Stomach (tissue), 9 donors: ENCODE data around the gene TEX29. TPM values are rescaled to one million over a fixed set of nuclear protein-coding genes. Genes with fewer than 3 reads are reported as not detected.

Source experiments
- DNase-seq, 2 donors: peaks; one replicate each; pipeline versions ENCODE4 v3.0.0 to v3.0.0-alpha.2; 2013 to 2019
- H3K27ac ChIP-seq, 5 donors: fragments of 200-600 bp in 4 of 5; sonication (generic) in 4 of 5; one replicate each; pipeline ENCODE4 v1.5.1; 2013 to 2019; ENCODE audit warnings: mild to moderate bottlenecking in 1 of 5, moderate library complexity in 1 of 5
- H3K27me3 ChIP-seq, 3 donors: fragments of 200-600 bp; sonication (generic); one replicate each; pipeline ENCODE4 v1.5.1; 2017 to 2019; ENCODE audit warnings: mixed run types in 1 of 3
- H3K36me3 ChIP-seq, 4 donors: fragments of 200-600 bp; sonication (generic); 1 replicate in 3 of 4; 2 replicates in 1 of 4; pipeline ENCODE4 v1.5.1; 2016 to 2019
- H3K4me1 ChIP-seq, 4 donors: fragments of 200-600 bp; sonication (generic); one replicate each; pipeline ENCODE4 v1.5.1; 2016 to 2019
- H3K4me3 ChIP-seq, 4 donors: fragments of 200-600 bp; sonication (generic) in 3 of 4; one replicate each; pipeline ENCODE4 v1.5.1; 2016 to 2019; ENCODE audit warnings: mild to moderate bottlenecking in 1 of 4
- H3K9me3 ChIP-seq, 4 donors: fragments of 200-600 bp; sonication (generic); one replicate each; pipeline ENCODE4 v1.5.1; 2016 to 2019
- EP300 ChIP-seq: sonication (generic); formaldehyde crosslinking; IDR thresholded peaks from one replicate; pipeline ENCODE4 v1.6.1; 2017; ENCODE audit warnings: antibody characterized with exemption
- POLR2A ChIP-seq, 4 donors: fragments of 450-650 bp; IDR thresholded peaks; one replicate each; pipeline ENCODE4 v1.6.1; 2016; ENCODE audit warnings: antibody characterized with exemption in 4 of 4, control low read depth in 2 of 4, mild to moderate bottlenecking in 1 of 4, moderate library complexity in 1 of 4
- POLR2AphosphoS5 ChIP-seq, 3 donors: sonication (generic); formaldehyde crosslinking; IDR thresholded peaks; one replicate each; pipeline ENCODE4 v1.6.1; 2016; ENCODE audit warnings: antibody characterized with exemption in 3 of 3
- WGBS, 5 donors: extraction: QIAGEN DNeasy Blood & Tissue Kit in 3 of 5; methylation state at CpG; one replicate each; pipeline versions ENCODE4 v1.1.5 to v1.1.7; 2013 to 2018; 5-methylcytosine and 5-hydroxymethylcytosine counted together
- intact Hi-C: fragments of 100-400 bp; cut with DNase I; formaldehyde crosslinking; loops from one replicate; pipeline ENCODE4 v1.15.1; 2023; ENCODE audit warnings: low total_unique reads
- polyA plus RNA-seq, 3 donors: library from polyadenylated mRNA; stranded (reverse); fragments of 200-250 nt; gene quantifications; one replicate each; pipeline ENCODE4 v1.2.3, GENCODE V29; 2013
- total RNA-seq, 5 donors: library from RNA; depleted of rRNA; stranded (reverse); fragments of >200 nt; gene quantifications; one replicate each; pipeline versions ENCODE4 v1.1.0 to v1.2.3, GENCODE V29; 2014 to 2016
- TF ChIP-seq, protein P1 (sequence below), 7 experiments: fragments of 450-650 bp in 4 of 7; fragments of 200-600 bp in 3 of 7; sonication (generic) in 3 of 7; IDR thresholded peaks; one replicate each; pipeline ENCODE4 v1.5.1; 2016 to 2019; ENCODE audit warnings: antibody characterized with exemption in 7 of 7, control low read depth in 2 of 7, mild to moderate bottlenecking in 1 of 7
- donor health status: healthy with polysubstance abuse.
- donor health status: Bipolar disorder and iron deficiency.
- donor health status: healthy.

Gene TEX29
- total and polyA plus RNA-seq, 8 donors = 0.87 to 2.2 TPM; not detected in 6

DNA sequence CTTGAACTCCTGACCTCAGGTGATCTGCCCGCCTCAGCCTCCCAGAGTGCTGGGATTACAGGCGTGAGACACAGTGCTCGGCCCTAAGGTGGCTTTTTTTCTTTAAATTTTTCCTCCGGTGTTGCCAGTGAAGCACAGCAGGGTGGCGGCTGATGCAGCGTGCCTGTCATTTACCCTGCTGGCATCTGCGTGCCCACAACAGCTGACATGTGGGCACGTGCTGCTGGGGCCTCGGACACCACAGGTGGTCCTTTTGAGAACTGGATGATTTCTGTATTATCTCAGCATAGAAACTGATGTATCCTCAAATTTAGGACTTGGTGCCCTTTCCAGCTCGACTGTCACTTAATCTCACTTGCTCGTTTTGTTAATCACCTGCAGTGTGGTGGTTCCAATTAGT is 31.2 kb upstream of the TEX29 start:
- Histone ChIP-seq H3K36me3 (peaks cover 63 to 99% (median 98%) of the 10 kb centered on the region in 4 donors), H3K4me3 (no peak overlapping the region), H3K9me3 (no peaks in the 10 kb centered on the region), H3K4me1 (peaks cover 0 to 4% (median 0%) of the 10 kb centered on the region in 4 donors), H3K27ac (no peak overlapping the region), H3K27me3 (no peaks in the 10 kb centered on the region)
- no peak for DNase-seq
- 90 to 96% (median 91%) methylated on average over 10 to 11 of the region's 11 CpGs for WGBS, 5 donors
- intact Hi-C loops = no loop called here
- TF ChIP-seq POLR2A (IDR thresholded peaks at IDR 0.05) (no peak), EP300 (no peak), POLR2AphosphoS5 (IDR thresholded peaks at IDR 0.05) (no peak)
- TF ChIP-seq, protein P1, sequence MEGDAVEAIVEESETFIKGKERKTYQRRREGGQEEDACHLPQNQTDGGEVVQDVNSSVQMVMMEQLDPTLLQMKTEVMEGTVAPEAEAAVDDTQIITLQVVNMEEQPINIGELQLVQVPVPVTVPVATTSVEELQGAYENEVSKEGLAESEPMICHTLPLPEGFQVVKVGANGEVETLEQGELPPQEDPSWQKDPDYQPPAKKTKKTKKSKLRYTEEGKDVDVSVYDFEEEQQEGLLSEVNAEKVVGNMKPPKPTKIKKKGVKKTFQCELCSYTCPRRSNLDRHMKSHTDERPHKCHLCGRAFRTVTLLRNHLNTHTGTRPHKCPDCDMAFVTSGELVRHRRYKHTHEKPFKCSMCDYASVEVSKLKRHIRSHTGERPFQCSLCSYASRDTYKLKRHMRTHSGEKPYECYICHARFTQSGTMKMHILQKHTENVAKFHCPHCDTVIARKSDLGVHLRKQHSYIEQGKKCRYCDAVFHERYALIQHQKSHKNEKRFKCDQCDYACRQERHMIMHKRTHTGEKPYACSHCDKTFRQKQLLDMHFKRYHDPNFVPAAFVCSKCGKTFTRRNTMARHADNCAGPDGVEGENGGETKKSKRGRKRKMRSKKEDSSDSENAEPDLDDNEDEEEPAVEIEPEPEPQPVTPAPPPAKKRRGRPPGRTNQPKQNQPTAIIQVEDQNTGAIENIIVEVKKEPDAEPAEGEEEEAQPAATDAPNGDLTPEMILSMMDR (IDR thresholded peaks at IDR 0.05) = no peak

DNA sequence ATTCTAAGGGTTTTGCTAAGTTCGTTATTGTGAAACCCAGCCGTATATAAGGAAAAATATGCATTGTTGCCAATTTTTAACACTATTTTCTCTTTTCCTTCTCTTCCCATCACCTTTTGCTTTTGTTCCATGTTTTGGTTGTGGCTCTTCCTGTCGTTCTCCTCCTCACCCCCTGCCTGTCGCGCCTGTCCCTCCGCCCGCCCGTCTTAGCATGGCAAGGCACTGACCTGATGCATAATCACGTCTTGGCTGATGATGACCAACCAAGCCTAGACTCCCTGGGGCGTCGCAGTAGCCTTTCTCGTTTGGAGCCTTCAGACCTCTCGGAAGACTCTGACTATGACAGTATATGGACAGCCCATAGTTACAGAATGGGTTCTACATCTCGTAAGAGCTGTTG is 28.5 kb upstream of the TEX29 start:
- TF ChIP-seq POLR2AphosphoS5 (IDR thresholded peaks at IDR 0.05) = no peak
- TF ChIP-seq, protein P1 (IDR thresholded peaks at IDR 0.05) = no peak
- no peak for TF ChIP-seq EP300
- TF ChIP-seq POLR2A (IDR thresholded peaks at IDR 0.05) = no peak
- no peak for DNase-seq
- intact Hi-C loops = no loop called here
- Histone ChIP-seq H3K36me3 (peaks cover 37 to 98% (median 93%) of the 10 kb centered on the region in 4 donors), H3K27me3 (no peaks in the 10 kb centered on the region), H3K4me1 (no peaks in the 10 kb centered on the region), H3K27ac (no peak overlapping the region), H3K9me3 (no peaks in the 10 kb centered on the region), H3K4me3 (no peak overlapping the region)
- 92 to 97% (median 95%) methylated on average over 14 of the region's 14 CpGs for WGBS, 5 donors

DNA sequence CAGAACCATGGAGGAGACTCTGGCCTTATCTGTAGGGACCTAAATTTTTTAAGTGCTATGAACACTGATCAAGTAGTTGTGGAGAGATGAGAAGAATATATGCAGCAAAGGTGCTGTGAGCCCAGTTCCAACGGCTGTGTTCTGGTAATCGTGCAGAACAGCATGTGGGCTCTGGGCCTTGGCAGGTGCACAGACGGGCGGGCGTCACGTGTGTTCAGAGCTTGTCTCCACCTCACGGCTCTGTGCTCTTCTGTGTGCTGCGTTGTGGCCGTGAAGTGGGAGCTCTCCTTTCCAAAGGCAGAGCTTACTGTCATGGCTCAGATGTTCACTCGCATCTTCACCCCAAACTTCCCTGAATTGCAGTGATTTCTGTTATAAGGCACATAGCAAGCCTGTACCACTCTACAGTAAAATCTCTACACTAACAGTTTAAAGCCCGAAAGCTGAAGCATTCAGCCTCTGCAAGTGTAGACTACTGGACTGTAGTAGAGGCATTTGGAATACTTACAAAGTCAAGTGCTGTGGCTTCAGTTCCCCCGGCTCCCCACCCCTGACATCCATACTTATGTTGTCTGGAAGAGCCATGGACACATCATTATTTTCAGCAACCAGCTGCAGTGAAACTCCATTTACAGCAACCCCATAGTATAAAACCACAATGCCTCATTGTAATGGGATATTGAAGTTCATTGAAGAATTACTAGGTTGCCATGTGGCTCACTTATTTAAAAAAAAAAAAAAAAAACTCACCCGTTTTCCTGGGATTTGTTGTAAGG is 27.5 kb upstream of the TEX29 start:
- 91 to 97% (median 96%) methylated on average over 12 to 13 of the region's 13 CpGs for WGBS, 5 donors
- H3K36me3 ChIP-seq = peaks cover 27 to 98% (median 89%) of the 10 kb centered on the region in 4 donors
- H3K4me3 ChIP-seq = no peak overlapping the region
- H3K27me3 ChIP-seq = no peaks in the 10 kb centered on the region
- H3K4me1 ChIP-seq = no peaks in the 10 kb centered on the region
- DNase-seq = no peak
- no peaks in the 10 kb centered on the region for H3K9me3 ChIP-seq
- TF ChIP-seq EP300 = no peak
- TF ChIP-seq, protein P1 (IDR thresholded peaks at IDR 0.05) = no peak
- no peak for TF ChIP-seq POLR2A (IDR thresholded peaks at IDR 0.05)
- TF ChIP-seq POLR2AphosphoS5 (IDR thresholded peaks at IDR 0.05) = no peak
- H3K27ac ChIP-seq = no peak overlapping the region
- intact Hi-C loops = no loop called here

DNA sequence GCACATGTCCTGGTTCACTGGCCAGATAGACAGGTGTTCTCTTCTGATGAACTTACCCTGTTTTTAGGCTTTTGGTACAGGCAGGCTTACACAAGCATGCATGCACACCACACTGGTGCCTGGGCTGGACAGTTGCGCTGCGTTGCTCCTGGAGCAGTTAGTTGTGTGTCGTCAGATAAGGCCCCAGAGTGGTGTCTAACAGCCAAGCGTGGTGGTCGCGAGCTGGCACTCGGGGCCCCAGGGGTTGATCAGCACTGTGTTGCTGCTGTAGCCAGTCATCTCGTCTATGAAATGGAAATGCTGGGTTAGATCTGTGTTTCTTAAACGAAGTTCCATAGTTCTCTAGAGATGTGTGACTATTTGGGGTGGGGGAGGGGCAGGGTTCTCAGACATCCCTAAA is 24.6 kb upstream of the TEX29 start:
- WGBS, 5 donors = 90 to 96% (median 92%) methylated on average over 9 of the region's 9 CpGs
- TF ChIP-seq POLR2A (IDR thresholded peaks at IDR 0.05) = no peak
- TF ChIP-seq POLR2AphosphoS5 (IDR thresholded peaks at IDR 0.05) = no peak
- TF ChIP-seq, protein P1 (IDR thresholded peaks at IDR 0.05) = no peak
- no peak for TF ChIP-seq EP300
- Histone ChIP-seq H3K27me3 (no peaks in the 10 kb centered on the region), H3K4me3 (no peak overlapping the region), H3K4me1 (no peaks in the 10 kb centered on the region), H3K36me3 (peaks cover 19 to 96% (median 83%) of the 10 kb centered on the region in 4 donors), H3K27ac (no peak overlapping the region), H3K9me3 (no peaks in the 10 kb centered on the region)
- intact Hi-C loops = no loop called here
- DNase-seq = no peak
